Activated naive CD8-positive, alpha-beta T cell treated with anti-CD3 and anti-CD28 coated beads, Interleukin-2, amount 50 U/mL, for 24 hours (primary cell): Measurements from ENCODE around the gene SPANXN4.

ENCODE experiments used
- ATAC-seq: fragments of 150-1000 bp; cut with Tn5 transposase; one replicate; pipeline ENCODE4 v1.10.0; 2021
- DNase-seq: peaks from one replicate; pipeline ENCODE4 v3.0.0; 2021
- H3K27ac Mint-ChIP-seq: one replicate; pipeline ENCODE4 v1.8.0; 2021; ENCODE audit warnings: mild to moderate bottlenecking, mixed read lengths
- H3K27me3 Mint-ChIP-seq: one replicate; pipeline ENCODE4 v1.8.0; 2021; ENCODE audit warnings: mixed read lengths
- H3K36me3 Mint-ChIP-seq: one replicate; pipeline ENCODE4 v1.8.0; 2021; ENCODE audit warnings: low read depth, mixed read lengths
- H3K4me1 Mint-ChIP-seq: one replicate; pipeline ENCODE4 v1.8.0; 2021; ENCODE audit warnings: mixed read lengths
- H3K4me3 Mint-ChIP-seq: one replicate; pipeline ENCODE4 v1.8.0; 2021; ENCODE audit warnings: mild to moderate bottlenecking, moderate library complexity, mixed read lengths
- H3K9me3 Mint-ChIP-seq: one replicate; pipeline ENCODE4 v1.8.0; 2021; ENCODE audit warnings: mixed read lengths

SPANXN4 gene, protein sequence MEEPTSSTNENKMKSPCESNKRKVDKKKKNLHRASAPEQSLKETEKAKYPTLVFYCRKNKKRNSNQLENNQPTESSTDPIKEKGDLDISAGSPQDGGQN

DNA sequence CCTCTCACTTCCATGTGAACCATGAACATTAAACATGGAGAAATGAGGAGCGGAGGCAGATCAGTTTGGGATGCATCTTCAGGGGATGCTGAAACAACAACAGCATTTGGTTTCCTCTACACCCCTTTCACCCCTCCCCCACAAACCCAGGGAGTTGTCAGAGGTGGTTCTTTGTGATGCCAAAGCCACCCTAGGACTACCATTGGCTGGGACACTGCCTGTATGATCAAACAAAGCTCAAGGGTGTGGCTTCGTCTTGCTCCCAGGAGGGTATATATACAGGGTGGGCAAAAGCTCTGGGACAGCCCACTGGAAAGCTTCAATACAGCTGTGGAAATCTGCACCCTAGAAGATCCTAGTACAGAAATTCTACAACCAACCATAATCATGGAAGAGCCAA lies at the start of gene SPANXN4:
SPANXN4 (plus strand) TSS at position 301 of the 400 bp plus-strand sequence; CDS start at position 388, 87 bp downstream.
- Mint-ChIP-seq H3K27me3 (no peaks in the 10 kb centered on the region), H3K9me3 (peaks cover 3% of the 10 kb centered on the region), H3K4me1 (no peaks in the 10 kb centered on the region), H3K36me3 (no peaks in the 10 kb centered on the region), H3K4me3 (no peak within 1 kb of the TSS), H3K27ac (no peak within 1 kb of the TSS)
- no peak for DNase-seq
- no peak for ATAC-seq

DNA sequence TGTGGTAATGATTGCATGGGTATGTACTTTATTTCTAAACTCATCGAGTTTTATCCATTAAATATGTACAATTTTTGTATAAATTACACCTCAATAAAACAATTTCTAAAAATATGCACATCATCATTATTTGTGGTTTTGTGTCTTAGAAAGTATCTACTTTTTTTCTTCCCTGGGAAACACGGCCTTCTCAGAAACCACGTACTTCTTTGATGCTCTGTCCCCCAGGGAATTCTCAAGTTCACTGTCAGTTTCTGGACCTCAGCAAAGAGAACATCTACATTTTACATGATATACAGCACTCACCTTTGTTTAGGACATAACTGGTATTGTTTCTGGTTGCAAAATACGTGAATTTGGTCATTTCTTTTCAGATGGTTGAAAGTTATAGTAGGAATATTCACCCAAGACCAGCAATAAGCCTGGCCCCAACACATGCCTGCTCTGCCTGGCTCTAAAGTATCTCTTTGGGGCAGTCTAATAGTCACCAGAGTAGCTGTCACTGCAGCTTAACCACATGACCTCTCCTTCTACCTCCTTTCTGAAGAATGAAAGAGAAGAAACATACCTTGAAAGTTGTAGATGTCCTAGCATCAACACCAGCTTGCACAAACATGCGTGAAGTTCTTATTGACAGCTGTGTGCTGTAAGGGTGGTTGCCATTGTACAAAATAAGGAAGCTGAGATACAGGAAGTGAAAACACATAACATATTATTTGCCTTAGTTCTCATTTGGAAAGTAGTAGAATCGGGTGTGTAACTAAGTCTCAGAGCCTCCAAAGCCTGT lies 48.4 kb upstream of the SPANXN4 start:
- no peak overlapping the region for H3K4me3 Mint-ChIP-seq
- no peak overlapping the region for H3K27ac Mint-ChIP-seq
- DNase-seq (no peak), ATAC-seq (no peak)
- no peaks in the 10 kb centered on the region for H3K36me3 Mint-ChIP-seq
- H3K27me3 Mint-ChIP-seq = no peaks in the 10 kb centered on the region
- peaks cover 10% of the 10 kb centered on the region for H3K9me3 Mint-ChIP-seq
- peaks cover 1% of the 10 kb centered on the region for H3K4me1 Mint-ChIP-seq

DNA sequence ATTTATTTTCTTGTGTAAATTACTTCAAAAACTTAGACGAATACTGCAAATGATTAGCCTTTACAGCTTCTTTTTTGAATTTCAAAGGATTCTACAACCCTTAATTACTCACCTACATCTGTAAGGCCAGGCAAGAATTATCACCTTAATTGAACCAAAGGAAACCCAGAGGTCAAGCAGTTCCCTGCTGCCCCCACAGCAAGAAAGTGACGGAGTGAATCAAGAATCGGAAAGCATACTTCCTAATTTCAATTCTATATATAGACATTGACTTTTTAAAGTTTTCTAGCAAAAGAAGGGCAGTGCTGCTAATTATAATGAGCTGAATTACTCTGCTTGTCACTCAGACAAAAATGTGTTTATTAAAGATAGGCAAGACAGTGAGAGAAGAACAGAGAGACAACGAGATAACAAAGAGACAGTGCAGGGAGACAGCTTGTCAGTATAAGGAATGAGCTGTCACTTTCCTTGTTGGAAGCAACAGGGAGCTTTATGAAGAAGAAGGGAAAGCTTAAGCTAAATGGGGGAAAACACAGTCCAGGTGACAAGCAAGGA lies 47.5 kb upstream of the SPANXN4 start:
- peaks cover 1% of the 10 kb centered on the region for H3K4me1 Mint-ChIP-seq
- H3K27ac Mint-ChIP-seq = no peak overlapping the region
- H3K27me3 Mint-ChIP-seq = no peaks in the 10 kb centered on the region
- H3K4me3 Mint-ChIP-seq = no peak overlapping the region
- no peaks in the 10 kb centered on the region for H3K36me3 Mint-ChIP-seq
- H3K9me3 Mint-ChIP-seq = peaks cover 10% of the 10 kb centered on the region
- ATAC-seq (no peak), DNase-seq (no peak)

DNA sequence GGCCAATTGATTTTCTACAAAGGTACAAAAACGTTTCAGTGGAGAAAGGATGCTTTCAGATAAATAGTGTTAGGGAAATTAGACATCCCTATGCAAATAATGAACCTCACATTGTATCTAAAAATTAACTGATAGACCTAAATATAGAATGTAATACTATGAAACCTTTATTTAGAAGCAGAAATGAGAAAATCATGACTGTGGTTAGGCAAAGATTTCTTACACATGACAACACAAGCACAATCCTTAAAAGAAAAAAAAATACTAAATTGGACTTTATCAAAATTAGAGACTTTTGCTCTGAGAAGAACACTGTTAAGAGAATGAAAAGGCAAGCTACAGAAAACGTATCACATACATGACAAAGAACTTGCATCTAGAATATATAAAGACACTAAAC lies 43.0 kb upstream of the SPANXN4 start:
- H3K36me3 Mint-ChIP-seq = no peaks in the 10 kb centered on the region
- no peak for ATAC-seq

DNA sequence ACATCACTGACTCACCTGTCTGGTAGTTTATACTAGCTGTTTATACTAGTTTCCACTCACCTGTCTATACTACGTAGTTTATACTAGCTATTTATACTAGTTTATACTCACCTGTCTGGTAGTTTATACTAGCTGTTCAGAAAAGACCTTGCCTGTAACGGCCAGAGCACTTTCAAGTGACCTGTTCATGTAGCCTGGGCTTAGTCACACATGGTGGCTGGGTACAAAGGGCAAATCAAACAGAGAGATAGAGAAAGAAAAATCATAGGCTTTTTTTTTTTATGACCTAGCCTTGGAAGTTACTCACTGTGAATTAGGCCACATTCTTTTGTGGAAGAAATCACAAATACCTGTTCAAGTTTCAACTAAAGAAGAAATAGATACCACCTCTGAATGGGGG lies 30.7 kb upstream of the SPANXN4 start:
- DNase-seq (no peak), ATAC-seq (no peak)
- no peak overlapping the region for H3K27ac Mint-ChIP-seq
- H3K4me1 Mint-ChIP-seq = no peaks in the 10 kb centered on the region
- H3K4me3 Mint-ChIP-seq = no peak overlapping the region
- H3K36me3 Mint-ChIP-seq = no peaks in the 10 kb centered on the region
- H3K27me3 Mint-ChIP-seq = no peaks in the 10 kb centered on the region
- H3K9me3 Mint-ChIP-seq = no peaks in the 10 kb centered on the region

More for the DNA sequence above, 43.0 kb upstream of the SPANXN4 start:
- Mint-ChIP-seq H3K27ac (no peak overlapping the region), H3K9me3 (peaks cover 10% of the 10 kb centered on the region), H3K27me3 (no peaks in the 10 kb centered on the region), H3K4me3 (no peak overlapping the region), H3K4me1 (peaks cover 1% of the 10 kb centered on the region)
- DNase-seq = no peak

DNA sequence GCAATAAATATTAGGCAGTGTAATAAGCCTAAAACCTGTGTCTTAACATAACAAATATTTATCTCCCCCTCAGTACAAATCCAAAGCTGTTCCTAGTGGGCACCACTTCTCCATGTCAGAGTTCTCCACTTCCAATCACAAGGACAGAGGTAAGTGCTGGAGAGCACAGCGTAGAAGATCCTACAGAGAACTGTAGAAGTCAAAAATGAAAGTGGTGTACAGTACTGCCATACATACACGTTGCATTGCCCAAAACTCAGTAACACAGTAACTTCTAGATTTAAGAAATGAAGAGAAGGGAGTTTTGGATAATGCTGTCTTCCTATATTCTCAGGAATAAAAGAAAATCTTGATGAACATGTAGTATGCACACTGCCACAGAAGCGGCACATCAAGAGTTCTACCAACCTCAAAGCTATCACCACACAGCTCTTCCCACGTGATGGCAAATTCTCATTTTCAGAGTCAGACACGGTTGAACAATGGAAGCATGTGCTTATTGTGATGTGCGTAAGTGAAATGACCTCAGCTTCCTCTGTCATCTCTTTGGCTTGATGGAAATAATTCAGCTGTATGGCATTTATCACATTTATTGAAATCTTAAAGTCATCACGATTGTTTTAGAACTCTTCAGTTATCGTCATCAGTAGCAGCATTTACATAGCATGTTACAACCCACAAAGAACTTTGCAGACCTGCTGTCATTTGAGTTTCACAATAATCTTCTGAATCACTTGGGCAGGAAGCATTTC lies 27.1 kb upstream of the SPANXN4 start:
- ATAC-seq (no peak), DNase-seq (no peak)
- Mint-ChIP-seq H3K27ac (no peak overlapping the region), H3K36me3 (no peaks in the 10 kb centered on the region), H3K27me3 (no peaks in the 10 kb centered on the region), H3K9me3 (no peaks in the 10 kb centered on the region), H3K4me1 (no peaks in the 10 kb centered on the region), H3K4me3 (no peak overlapping the region)

DNA sequence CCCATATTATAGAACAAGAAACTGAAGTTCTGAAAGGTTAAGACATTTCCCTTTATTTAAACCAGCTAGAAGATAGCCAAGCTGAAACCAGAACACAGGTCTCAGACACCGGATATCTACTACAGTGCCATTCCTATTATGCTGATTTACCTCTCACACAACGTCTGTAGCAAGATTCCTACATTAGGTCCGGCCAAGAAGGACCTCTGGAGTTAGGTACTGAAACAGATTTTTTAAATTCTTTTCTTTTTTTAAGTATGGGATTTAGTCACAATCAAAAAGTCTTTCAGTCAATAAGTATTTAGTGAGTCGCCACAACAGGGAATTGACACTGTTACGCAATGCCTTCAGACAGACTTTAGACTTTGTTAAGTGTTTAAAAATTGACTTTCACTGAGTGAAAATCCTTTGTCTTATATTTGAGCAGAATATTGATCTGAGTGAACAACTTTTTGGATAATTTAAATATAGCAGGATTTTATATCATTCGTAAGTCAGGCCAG lies 26.5 kb upstream of the SPANXN4 start:
- DNase-seq (no peak), ATAC-seq (no peak)
- no peak overlapping the region for H3K27ac Mint-ChIP-seq
- H3K36me3 Mint-ChIP-seq = no peaks in the 10 kb centered on the region
- no peaks in the 10 kb centered on the region for H3K9me3 Mint-ChIP-seq
- H3K27me3 Mint-ChIP-seq = no peaks in the 10 kb centered on the region
- no peak overlapping the region for H3K4me3 Mint-ChIP-seq
- no peaks in the 10 kb centered on the region for H3K4me1 Mint-ChIP-seq

DNA sequence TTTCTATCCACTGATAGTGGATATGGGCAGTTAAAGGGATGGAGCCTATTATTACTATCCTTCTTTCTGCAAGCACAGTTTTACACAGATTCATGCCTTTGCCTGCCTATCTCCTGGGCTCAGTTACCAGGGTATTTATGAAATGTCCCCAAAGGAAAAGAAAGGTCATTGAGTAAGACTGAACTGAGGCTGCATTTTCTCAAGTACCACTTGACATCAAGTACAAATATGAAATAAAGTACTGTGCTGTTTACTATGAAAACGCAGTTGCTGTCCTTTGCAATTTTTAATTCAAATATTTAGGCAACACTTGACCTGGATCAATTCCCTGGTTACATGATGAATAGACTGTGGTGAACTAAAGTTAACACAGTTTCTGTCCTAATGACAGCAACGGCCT lies 23.5 kb upstream of the SPANXN4 start:
- H3K36me3 Mint-ChIP-seq = no peaks in the 10 kb centered on the region
- no peaks in the 10 kb centered on the region for H3K27me3 Mint-ChIP-seq
- H3K27ac Mint-ChIP-seq = no peak overlapping the region
- H3K9me3 Mint-ChIP-seq = no peaks in the 10 kb centered on the region
- no peaks in the 10 kb centered on the region for H3K4me1 Mint-ChIP-seq
- no peak overlapping the region for H3K4me3 Mint-ChIP-seq
- ATAC-seq (no peak), DNase-seq (no peak)

DNA sequence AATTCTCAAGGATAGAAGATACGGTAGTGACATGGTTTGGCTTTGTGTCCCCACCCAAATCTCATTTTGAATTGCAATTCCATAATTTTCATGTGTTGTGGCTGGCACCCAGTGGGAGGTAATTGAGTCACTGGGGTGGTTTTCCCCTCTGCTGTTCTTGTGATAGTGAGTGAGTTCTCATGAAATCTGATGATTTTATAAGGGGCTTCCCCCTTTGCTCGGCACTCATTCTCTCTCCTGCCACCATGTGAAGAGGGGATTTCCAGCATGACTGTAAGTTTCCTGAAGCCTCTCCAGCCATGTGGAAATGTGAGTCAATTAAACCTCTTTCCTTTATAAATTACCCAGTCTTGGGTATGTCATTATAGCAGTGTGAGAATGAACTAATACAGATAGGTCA lies 8.5 kb upstream of the SPANXN4 start:
- no peak for DNase-seq
- Mint-ChIP-seq H3K36me3 (no peaks in the 10 kb centered on the region), H3K4me1 (no peaks in the 10 kb centered on the region), H3K9me3 (peaks cover 14% of the 10 kb centered on the region), H3K27ac (no peak overlapping the region), H3K27me3 (no peaks in the 10 kb centered on the region), H3K4me3 (no peak overlapping the region)
- ATAC-seq = no peak

DNA sequence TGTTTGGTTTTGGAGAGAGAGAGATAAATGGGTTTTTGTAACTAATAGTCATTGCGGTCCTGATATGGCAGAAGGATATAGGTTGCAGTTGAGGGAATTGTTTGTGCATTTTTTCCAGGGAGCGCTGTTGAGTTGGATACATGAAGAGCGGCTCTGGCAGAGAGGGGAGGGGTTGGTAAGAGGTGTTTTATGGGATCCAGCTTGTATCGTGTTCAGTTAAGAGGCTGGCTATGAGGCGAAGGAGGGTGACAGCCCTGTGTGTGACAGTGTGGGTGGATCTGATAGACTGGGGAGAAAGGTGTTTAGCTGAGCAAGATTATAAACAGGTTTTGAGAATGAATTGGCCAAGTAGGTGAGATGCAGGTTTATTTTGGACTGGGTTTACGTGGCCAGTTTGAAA lies 1.5 kb downstream of the SPANXN4 start:
- ATAC-seq (no peak), DNase-seq (no peak)
- no peak overlapping the region for H3K27ac Mint-ChIP-seq
- H3K4me3 Mint-ChIP-seq = no peak overlapping the region
- no peaks in the 10 kb centered on the region for H3K4me1 Mint-ChIP-seq
- H3K9me3 Mint-ChIP-seq = peaks cover 6% of the 10 kb centered on the region
- H3K27me3 Mint-ChIP-seq = no peaks in the 10 kb centered on the region
- no peaks in the 10 kb centered on the region for H3K36me3 Mint-ChIP-seq

DNA sequence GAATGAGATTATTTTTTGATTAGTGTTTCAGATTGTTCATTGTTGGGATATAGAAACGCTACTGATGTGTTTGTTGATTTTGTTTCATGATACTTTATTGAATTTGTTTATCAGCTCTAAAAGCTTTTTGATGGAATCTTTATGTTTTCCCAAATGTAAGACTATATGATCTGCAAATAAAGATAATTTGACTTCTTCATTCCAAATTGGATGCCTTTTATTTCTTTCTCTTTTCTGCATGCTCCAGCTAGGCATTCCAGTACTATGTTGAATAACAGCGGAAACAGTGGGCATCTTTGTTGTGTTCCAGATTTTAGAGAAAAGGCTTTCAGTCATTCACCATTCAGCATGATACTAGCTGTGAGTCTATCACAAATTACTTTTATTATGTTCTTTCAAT lies 21.8 kb downstream of the SPANXN4 start:
- Mint-ChIP-seq H3K27me3 (no peaks in the 10 kb centered on the region), H3K4me3 (no peak overlapping the region)
- ATAC-seq = no peak

DNA sequence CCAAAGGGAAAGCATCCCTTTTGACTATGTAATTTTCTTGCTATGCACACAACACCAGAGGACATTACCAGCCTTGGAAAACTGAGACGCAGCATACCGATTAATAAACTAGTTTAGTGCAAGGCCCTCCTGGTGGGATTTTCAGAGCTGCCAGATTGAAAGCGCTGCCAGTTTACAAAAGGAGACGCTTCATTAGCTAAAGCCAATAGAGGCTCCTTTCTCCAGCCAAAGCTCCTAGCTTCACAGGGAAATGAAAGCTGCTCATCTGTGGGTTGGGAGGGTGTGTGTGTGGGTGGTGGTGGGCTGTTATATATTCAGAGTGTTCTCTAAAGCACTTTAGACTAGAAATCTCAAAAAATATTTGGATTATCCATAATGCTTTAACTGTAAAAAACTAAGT lies 32.4 kb downstream of the SPANXN4 start:
- DNase-seq (no peak), ATAC-seq (no peak)
- H3K9me3 Mint-ChIP-seq = no peaks in the 10 kb centered on the region
- no peak overlapping the region for H3K27ac Mint-ChIP-seq
- H3K36me3 Mint-ChIP-seq = no peaks in the 10 kb centered on the region
- H3K4me3 Mint-ChIP-seq = no peak overlapping the region
- no peaks in the 10 kb centered on the region for H3K27me3 Mint-ChIP-seq
- H3K4me1 Mint-ChIP-seq = no peaks in the 10 kb centered on the region

More for the DNA sequence above, 21.8 kb downstream of the SPANXN4 start:
- Mint-ChIP-seq H3K36me3 (no peaks in the 10 kb centered on the region), H3K4me1 (no peaks in the 10 kb centered on the region), H3K9me3 (peaks cover 4% of the 10 kb centered on the region), H3K27ac (no peak overlapping the region)
- DNase-seq = no peak

DNA sequence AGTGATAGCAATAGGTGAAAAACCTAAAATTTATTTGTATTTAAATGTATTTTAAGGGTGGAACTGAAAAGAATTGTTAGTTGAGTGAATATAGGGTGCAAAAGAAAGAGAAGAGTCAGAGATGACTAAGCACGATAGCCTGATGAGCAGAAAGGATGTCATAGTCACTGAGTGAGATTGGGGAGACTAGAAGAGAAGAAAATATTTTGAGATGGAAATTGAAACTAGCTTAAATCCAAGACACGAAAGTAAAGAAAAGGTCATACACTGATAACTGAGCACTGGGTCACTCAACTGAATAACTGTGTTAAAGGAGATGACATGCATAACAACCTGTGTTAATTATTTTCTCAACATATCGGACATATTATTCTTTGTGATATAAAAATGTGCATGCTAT lies 55.5 kb downstream of the SPANXN4 start:
- H3K27me3 Mint-ChIP-seq = no peaks in the 10 kb centered on the region
- H3K9me3 Mint-ChIP-seq = no peaks in the 10 kb centered on the region
- no peak overlapping the region for H3K27ac Mint-ChIP-seq
- DNase-seq = no peak
- H3K4me3 Mint-ChIP-seq = no peak overlapping the region
- H3K4me1 Mint-ChIP-seq = no peaks in the 10 kb centered on the region
- no peak for ATAC-seq
- H3K36me3 Mint-ChIP-seq = no peaks in the 10 kb centered on the region

DNA sequence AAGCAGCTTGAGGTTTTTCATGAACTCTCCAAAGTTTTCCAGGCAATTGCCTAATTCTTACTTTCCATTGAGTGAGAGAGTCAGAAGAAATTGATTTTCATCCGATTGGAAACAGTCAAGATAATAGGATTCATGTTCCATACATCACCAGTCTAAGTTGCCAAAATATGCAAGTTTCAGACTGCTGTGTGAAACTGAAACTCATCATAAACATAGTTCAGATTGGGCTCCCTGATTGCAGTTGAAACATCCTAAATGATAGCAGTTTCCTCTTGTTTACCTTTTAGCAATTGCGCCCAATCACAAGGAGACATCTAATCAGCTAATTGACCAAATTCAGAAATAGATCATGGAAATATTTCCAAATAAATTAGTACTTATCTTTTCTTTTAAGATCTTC lies 56.8 kb downstream of the SPANXN4 start:
- Mint-ChIP-seq H3K27ac (no peak overlapping the region), H3K36me3 (no peaks in the 10 kb centered on the region), H3K9me3 (no peaks in the 10 kb centered on the region), H3K4me3 (no peak overlapping the region), H3K27me3 (no peaks in the 10 kb centered on the region), H3K4me1 (no peaks in the 10 kb centered on the region)
- DNase-seq (no peak), ATAC-seq (no peak)
